ENCODE data around the gene ADAMTS16. TPM values are rescaled to one million over a fixed set of nuclear protein-coding genes. Genes with fewer than 3 reads are reported as not detected.

Gene ADAMTS16
- total RNA-seq, 1 experiment from 2014 or later = 30.1 TPM

DNA sequence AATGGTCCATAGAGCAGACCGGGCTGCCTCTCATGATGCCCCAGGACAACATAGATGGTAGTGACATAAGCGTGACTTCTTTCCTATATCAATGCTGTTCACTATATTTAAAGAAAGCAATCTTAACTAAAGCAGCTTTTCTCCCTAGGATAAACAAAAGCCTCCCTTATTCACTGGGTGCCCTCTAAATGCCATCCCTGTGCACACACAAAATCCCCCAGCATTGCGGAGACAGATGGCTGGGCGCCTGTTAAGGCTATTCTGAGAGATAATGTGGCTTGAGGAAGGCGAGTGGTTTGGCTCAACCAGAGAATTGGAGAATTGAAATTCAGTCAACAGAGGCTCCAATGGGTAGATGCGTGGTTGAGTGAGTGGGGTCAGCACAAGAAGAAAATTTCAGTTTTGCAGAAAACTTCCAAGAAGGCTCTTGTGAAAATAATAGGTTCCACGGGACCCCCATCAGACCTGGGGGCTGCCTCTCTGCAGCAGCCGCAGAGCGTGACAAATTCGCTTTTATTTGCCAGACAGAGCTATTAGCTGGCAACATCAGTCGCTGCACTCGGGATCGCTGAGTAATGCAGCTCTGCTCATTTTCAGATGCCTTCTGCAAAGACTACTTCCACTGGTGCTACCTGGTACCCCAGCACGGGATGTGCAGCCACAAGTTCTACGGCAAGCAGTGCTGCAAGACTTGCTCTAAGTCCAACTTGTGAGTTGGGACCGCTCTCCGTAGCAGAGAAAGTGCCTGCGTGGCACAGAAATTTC, 178.5 kb downstream of the ADAMTS16 start:
- Mint-ChIP-seq H3K9me3 (peaks cover 17% of the 10 kb centered on the region), H3K27ac (no peak overlapping the region; the same call in 1 of the 2 replicates), H3K27me3 (ENCODE audit: low read depth) (no peaks in the 10 kb centered on the region; the same call in 1 of the 2 replicates), H3K4me3 (no peak overlapping the region), H3K4me1 (peaks cover 37% of the 10 kb centered on the region), H3K36me3 (peaks cover 26% of the 10 kb centered on the region)
- TF ChIP-seq, protein P1, sequence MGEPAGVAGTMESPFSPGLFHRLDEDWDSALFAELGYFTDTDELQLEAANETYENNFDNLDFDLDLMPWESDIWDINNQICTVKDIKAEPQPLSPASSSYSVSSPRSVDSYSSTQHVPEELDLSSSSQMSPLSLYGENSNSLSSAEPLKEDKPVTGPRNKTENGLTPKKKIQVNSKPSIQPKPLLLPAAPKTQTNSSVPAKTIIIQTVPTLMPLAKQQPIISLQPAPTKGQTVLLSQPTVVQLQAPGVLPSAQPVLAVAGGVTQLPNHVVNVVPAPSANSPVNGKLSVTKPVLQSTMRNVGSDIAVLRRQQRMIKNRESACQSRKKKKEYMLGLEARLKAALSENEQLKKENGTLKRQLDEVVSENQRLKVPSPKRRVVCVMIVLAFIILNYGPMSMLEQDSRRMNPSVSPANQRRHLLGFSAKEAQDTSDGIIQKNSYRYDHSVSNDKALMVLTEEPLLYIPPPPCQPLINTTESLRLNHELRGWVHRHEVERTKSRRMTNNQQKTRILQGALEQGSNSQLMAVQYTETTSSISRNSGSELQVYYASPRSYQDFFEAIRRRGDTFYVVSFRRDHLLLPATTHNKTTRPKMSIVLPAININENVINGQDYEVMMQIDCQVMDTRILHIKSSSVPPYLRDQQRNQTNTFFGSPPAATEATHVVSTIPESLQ (CRISPR knock-in tag; IDR thresholded peaks at IDR 0.05) = no peak
- TF ChIP-seq, protein P2, sequence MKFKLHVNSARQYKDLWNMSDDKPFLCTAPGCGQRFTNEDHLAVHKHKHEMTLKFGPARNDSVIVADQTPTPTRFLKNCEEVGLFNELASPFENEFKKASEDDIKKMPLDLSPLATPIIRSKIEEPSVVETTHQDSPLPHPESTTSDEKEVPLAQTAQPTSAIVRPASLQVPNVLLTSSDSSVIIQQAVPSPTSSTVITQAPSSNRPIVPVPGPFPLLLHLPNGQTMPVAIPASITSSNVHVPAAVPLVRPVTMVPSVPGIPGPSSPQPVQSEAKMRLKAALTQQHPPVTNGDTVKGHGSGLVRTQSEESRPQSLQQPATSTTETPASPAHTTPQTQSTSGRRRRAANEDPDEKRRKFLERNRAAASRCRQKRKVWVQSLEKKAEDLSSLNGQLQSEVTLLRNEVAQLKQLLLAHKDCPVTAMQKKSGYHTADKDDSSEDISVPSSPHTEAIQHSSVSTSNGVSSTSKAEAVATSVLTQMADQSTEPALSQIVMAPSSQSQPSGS (CRISPR knock-in tag; IDR thresholded peaks at IDR 0.05; ENCODE audit: borderline replicate concordance, low read depth) = no peak
- TF ChIP-seq GTF2I (CRISPR knock-in tag; conservative IDR thresholded peaks at IDR 0.05) (no peak), TP53 (CRISPR knock-in tag; IDR thresholded peaks at IDR 0.05) (no peak), PRRX2 (CRISPR knock-in tag; IDR thresholded peaks at IDR 0.05) (no peak), RELA (CRISPR knock-in tag; IDR thresholded peaks at IDR 0.05; ENCODE audit: borderline replicate concordance) (no peak), FOXP1 (CRISPR knock-in tag; IDR thresholded peaks at IDR 0.05; ENCODE audit: borderline replicate concordance) (no peak), NFE2L1 (CRISPR knock-in tag; IDR thresholded peaks at IDR 0.05) (no peak), ZNF121 (CRISPR knock-in tag; IDR thresholded peaks at IDR 0.05) (no peak), ZNF671 (CRISPR knock-in tag; IDR thresholded peaks at IDR 0.05) (no peak), ATF1 (CRISPR knock-in tag; IDR thresholded peaks at IDR 0.05) (no peak), CREM (CRISPR knock-in tag; IDR thresholded peaks at IDR 0.05) (no peak), ZNF317 (CRISPR knock-in tag; IDR thresholded peaks at IDR 0.05; ENCODE audit: borderline replicate concordance, low read depth) (no peak), IRF2 (CRISPR knock-in tag; IDR thresholded peaks at IDR 0.05; ENCODE audit: borderline replicate concordance, low read depth) (no peak), SP1 (CRISPR knock-in tag; conservative IDR thresholded peaks at IDR 0.05) (no peak)
- TF ChIP-seq, protein P3, sequence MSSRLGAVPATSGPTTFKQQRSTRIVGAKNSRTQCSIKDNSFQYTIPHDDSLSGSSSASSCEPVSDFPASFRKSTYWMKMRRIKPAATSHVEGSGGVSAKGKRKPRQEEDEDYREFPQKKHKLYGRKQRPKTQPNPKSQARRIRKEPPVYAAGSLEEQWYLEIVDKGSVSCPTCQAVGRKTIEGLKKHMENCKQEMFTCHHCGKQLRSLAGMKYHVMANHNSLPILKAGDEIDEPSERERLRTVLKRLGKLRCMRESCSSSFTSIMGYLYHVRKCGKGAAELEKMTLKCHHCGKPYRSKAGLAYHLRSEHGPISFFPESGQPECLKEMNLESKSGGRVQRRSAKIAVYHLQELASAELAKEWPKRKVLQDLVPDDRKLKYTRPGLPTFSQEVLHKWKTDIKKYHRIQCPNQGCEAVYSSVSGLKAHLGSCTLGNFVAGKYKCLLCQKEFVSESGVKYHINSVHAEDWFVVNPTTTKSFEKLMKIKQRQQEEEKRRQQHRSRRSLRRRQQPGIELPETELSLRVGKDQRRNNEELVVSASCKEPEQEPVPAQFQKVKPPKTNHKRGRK (CRISPR knock-in tag; IDR thresholded peaks at IDR 0.05; ENCODE audit: borderline replicate concordance) = no peak
- TF ChIP-seq, protein P4, sequence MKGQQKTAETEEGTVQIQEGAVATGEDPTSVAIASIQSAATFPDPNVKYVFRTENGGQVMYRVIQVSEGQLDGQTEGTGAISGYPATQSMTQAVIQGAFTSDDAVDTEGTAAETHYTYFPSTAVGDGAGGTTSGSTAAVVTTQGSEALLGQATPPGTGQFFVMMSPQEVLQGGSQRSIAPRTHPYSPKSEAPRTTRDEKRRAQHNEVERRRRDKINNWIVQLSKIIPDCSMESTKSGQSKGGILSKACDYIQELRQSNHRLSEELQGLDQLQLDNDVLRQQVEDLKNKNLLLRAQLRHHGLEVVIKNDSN (CRISPR knock-in tag; IDR thresholded peaks at IDR 0.05) = no peak
- TF ChIP-seq, protein P5, sequence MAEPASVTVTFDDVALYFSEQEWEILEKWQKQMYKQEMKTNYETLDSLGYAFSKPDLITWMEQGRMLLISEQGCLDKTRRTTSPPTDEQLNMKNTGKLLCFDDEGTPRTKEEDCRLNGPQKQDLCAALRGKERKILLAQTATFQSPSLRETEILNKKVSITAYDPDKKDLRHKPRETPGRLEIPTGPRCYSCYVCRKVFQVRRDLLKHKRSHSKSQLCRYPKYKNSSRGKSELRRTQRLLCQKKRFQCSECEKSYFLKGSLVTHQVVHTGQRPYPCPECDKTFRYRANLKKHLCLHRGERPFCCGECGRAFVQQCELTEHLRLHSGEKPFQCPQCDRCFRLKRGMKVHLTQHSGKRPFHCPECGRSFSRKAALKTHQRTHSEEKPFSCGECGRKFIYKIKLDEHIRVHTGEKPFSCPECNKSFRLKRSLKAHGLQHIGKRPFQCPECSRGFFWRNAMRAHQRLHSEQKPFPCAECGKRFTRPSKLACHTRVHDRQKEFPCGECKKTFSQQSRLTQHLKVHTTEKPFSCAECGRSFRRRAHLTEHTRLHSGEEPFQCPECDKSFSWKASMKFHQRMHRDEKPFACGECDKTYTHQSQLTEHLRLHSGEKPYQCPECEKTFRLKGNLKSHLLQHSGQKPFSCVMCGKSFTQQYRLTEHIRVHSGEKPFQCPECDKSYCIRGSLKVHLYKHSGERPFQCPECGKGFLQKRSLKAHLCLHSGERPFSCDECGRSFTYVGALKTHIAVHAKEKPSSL (CRISPR knock-in tag; conservative IDR thresholded peaks at IDR 0.05) = no peak
- POLR2A ChIA-PET = no interaction called here
- ATAC-seq (no peak), DNase-seq (ENCODE audit: low spot score) (no peak)
- CTCF ChIA-PET = no interaction called here

All from WTC11 (cell line).